ENCODE measurements around the gene MEG3.

MEG3 gene

DNA sequence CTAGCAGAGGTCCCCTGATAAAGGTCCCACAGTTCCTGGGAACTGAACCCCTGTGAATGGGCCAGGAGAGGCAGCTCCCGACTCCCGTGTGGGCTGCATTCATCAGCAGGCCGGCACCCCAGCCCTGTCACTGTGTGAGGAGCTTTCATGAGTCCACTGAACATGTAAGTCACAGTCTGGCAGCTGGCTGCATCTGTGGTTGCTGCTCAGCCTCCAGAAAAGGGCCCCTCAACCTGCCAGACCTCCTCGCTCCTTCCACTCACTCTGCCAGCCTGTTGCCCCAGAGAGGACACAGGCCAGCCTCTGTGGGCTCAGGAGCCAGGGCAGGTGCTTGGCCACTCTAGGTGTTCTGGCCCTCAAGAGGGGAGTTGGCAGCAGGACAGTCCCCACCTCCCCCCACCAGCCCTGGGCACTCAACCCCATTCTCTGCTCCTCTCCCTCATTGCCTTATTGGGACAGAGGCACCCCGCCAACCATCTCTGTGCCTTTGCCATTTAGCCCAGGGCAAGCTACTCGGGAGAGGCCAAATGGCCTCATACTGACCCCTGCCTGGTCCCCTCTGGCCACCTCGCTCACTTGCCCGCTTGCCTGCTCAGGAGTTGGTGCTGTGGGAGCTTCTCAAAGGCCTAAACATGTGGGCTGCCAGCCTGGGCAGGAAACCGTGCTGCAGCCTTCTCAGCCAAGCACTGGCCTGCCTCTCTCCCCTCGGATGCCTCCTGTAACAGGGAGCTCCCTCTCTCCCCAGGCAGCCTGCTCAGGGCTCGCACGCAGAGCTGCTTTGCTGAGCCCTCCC lies 75.7 kb downstream of the MEG3 start:
- no peak overlapping the region for H3K4me3 ChIP-seq (ENCODE audit: control insufficient read depth, low read depth, low read length)
- DNase-seq (ENCODE audit: low read depth) = no peak
- TF ChIP-seq, protein P1, sequence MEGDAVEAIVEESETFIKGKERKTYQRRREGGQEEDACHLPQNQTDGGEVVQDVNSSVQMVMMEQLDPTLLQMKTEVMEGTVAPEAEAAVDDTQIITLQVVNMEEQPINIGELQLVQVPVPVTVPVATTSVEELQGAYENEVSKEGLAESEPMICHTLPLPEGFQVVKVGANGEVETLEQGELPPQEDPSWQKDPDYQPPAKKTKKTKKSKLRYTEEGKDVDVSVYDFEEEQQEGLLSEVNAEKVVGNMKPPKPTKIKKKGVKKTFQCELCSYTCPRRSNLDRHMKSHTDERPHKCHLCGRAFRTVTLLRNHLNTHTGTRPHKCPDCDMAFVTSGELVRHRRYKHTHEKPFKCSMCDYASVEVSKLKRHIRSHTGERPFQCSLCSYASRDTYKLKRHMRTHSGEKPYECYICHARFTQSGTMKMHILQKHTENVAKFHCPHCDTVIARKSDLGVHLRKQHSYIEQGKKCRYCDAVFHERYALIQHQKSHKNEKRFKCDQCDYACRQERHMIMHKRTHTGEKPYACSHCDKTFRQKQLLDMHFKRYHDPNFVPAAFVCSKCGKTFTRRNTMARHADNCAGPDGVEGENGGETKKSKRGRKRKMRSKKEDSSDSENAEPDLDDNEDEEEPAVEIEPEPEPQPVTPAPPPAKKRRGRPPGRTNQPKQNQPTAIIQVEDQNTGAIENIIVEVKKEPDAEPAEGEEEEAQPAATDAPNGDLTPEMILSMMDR (conservative IDR thresholded peaks at IDR 0.05; ENCODE audit: control insufficient read depth, insufficient read depth, low read depth, low read length) = no peak

- TF ChIP-seq, protein P1 (conservative IDR thresholded peaks at IDR 0.05; ENCODE audit: control insufficient read depth, insufficient read depth, low read depth, low read length) = no peak
- DNase-seq (ENCODE audit: low read depth) = no peak
- H3K4me3 ChIP-seq (ENCODE audit: control insufficient read depth, low read depth, low read length) = no peak overlapping the region
Measured at GRCh38 chr14:100902295-100903133, 76.6 kb downstream of the MEG3 start.

GRCh38 chr14:100903134-100903468 lies 77.2 kb downstream of the MEG3 start:
- no peak for DNase-seq (ENCODE audit: low read depth)
- H3K4me3 ChIP-seq (ENCODE audit: control insufficient read depth, low read depth, low read length) = no peak overlapping the region
- TF ChIP-seq, protein P1 (conservative IDR thresholded peaks at IDR 0.05; ENCODE audit: control insufficient read depth, insufficient read depth, low read depth, low read length) = no peak

GRCh38 chr14:100903672-100904185 lies 77.8 kb downstream of the MEG3 start, which contains the start of gene RTL1:
Gene RTL1 (minus strand): TSS chr14:100903722. CDS start chr14:100884788, 18,934 bp downstream.
- no peak within 1 kb of the TSS for H3K4me3 ChIP-seq (ENCODE audit: control insufficient read depth, low read depth, low read length)
- TF ChIP-seq, protein P1 (conservative IDR thresholded peaks at IDR 0.05; ENCODE audit: control insufficient read depth, insufficient read depth, low read depth, low read length) = no peak
- no peak for DNase-seq (ENCODE audit: low read depth)

- no peak for DNase-seq (ENCODE audit: low read depth)
- TF ChIP-seq, protein P1 (conservative IDR thresholded peaks at IDR 0.05; ENCODE audit: control insufficient read depth, insufficient read depth, low read depth, low read length) = peak; percentile 8
- no peak overlapping the region for H3K4me3 ChIP-seq (ENCODE audit: control insufficient read depth, low read depth, low read length)
Measured at GRCh38 chr14:100904307-100905087, 78.6 kb downstream of the MEG3 start.

DNA sequence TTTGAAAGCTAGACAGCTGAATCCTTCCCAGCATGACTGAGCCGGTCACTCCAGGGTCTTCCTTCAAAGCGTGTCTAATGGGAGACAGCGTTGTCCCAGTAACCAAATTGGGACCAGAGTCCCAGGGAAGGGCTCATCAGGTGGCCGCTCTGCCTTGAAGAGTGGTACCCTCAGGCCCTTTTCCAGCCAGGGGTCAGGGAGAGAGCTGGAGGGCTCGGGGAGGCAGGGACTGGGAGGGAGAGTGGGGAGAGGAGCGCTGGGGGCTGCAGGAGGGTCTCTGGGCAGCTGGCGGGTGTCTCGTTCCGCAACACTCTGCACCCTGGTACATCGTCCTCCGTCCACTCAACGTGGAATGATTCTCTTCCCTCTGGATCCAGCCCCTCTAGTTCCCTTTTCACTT lies 79.2 kb downstream of the MEG3 start:
- no peak overlapping the region for H3K4me3 ChIP-seq (ENCODE audit: control insufficient read depth, low read depth, low read length)
- DNase-seq (ENCODE audit: low read depth) = no peak
- TF ChIP-seq, protein P1 (conservative IDR thresholded peaks at IDR 0.05; ENCODE audit: control insufficient read depth, insufficient read depth, low read depth, low read length) = no peak

Data from fibroblast of mammary gland (primary cell).